ENCODE results near the gene UBL4B.

Gene UBL4B

GRCh38 chr1:110155878-110156522 lies 43.8 kb downstream of the UBL4B start:
- peak; percentile 4 for DNase-seq (ENCODE audit: low read depth)

DNA sequence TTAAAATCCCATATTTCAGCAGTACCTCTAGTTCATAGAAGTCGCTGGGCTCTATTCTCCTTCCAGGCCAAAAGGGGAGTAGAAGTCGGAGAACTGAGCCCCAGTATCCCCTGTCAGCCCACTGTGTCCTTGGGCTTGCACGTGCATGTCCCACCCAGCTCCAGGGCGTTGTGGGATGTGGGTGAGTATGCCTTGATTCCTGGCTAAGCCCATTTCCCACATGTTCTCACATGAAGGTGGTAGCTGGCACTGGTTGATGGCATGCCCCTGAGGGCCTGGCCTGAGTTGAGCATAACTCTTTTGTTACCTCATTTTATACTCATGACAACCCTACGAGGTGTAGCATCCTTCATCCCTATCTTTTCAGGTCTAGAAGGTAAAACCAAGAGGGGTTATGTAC lies 46.0 kb downstream of the UBL4B start:
- DNase-seq (ENCODE audit: low read depth): no peak

- no peak for DNase-seq (ENCODE audit: low read depth)
Measured at GRCh38 chr1:110159168-110159567, 46.9 kb downstream of the UBL4B start.

DNA sequence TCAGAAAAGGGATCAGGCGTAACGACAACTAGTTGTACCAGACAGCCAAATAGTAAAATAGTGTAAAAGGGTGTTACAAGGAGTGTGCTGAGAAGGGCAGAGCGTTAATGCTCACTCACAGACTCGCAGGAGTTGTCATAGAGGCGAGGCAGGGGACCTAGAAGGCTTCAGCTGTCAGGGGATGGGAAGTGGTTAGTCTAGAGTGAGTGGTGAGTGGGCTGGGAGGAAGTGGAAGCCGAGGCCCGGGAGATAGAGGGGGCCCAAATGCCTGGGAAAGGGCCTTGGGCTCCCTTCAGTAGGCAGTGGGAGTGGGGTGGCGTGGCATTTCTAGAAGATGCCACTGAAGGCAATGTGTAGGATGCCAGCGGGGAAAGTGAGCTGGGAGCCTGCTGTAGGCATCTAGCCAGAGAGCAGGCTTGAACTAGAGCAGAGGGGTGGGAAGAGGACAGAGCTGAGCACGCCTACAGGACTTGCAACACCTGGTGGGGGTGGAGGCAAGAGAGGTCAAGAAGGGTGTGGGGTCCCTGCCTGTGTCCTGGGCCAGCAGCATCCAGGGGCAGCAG lies 48.4 kb downstream of the UBL4B start:
- no peak for DNase-seq (ENCODE audit: low read depth)

GRCh38 chr1:110161165-110161564 lies 48.9 kb downstream of the UBL4B start:
- no peak for DNase-seq (ENCODE audit: low read depth)

DNA sequence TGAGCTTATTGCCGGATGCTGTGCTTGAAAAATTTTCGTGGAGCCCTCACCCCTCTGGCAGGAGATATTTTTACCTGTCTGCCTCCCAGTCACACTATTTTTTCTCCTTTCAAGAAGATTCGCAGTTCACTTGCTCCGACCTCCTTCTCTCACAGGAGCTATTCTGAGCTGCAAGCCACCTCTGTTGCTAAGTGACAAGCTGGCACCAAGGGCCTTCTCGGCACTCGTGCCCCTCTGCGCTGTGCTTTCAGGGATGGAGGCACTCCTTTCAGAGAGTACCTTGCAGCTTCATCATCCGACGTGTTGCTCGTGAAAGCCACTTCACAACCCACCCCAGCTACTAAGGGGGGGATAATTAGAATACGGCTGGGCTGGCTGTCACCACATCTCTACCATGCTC lies 49.6 kb downstream of the UBL4B start:
- no peak for DNase-seq (ENCODE audit: low read depth)

Data from stimulated activated CD8-positive, alpha-beta memory T cell treated with anti-CD3 and anti-CD28 coated beads, Interleukin-7, amount 100 ng/mL, for 24 hours (primary cell).